Endodermal cell (in vitro differentiated cells): Measurements from ENCODE around the gene PLSCR5. TPM values are rescaled to one million over a fixed set of nuclear protein-coding genes. Genes with fewer than 3 reads are reported as not detected.

Experiments
- DNase-seq: peaks from one replicate; pipeline ENCODE4 v3.0.0-alpha.2; 2017
- H3K27ac ChIP-seq: 2 replicates; pipeline ENCODE4 v1.5.1; 2013; ENCODE audit warnings: mild to moderate bottlenecking, low read depth, low read length, moderate library complexity
- H3K27me3 ChIP-seq: 2 replicates; pipeline ENCODE4 v1.6.1; 2013; ENCODE audit warnings: mild to moderate bottlenecking, low read length, moderate library complexity; ENCODE audit not compliant: insufficient read depth, control insufficient read depth, poor library complexity, severe bottlenecking
- H3K36me3 ChIP-seq: 2 replicates; pipeline ENCODE4 v1.7.0; 2013; ENCODE audit warnings: mild to moderate bottlenecking, low read length, moderate library complexity; ENCODE audit not compliant: control insufficient read depth, insufficient read depth
- H3K4me1 ChIP-seq: one replicate; pipeline ENCODE4 v1.7.0; 2013; ENCODE audit warnings: low read length; ENCODE audit not compliant: control insufficient read depth, insufficient read depth
- H3K4me3 ChIP-seq: 2 replicates; pipeline ENCODE4 v1.5.1; 2013; ENCODE audit warnings: mild to moderate bottlenecking, low read length, moderate library complexity
- H3K9ac ChIP-seq: 2 replicates; pipeline ENCODE4 v1.6.1; 2013; ENCODE audit warnings: mild to moderate bottlenecking, low read length, moderate library complexity; ENCODE audit not compliant: poor library complexity, severe bottlenecking; ENCODE audit errors: extremely low read depth
- H3K9me3 ChIP-seq: 2 replicates; pipeline ENCODE4 v1.6.1; 2013; ENCODE audit warnings: mild to moderate bottlenecking, low read length, moderate library complexity; ENCODE audit not compliant: control insufficient read depth
- H3K27ac Mint-ChIP-seq: 2 replicates; pipeline ENCODE4 v1.8.0; 2020; ENCODE audit warnings: mixed read lengths
- H3K27me3 Mint-ChIP-seq: 2 replicates; pipeline ENCODE4 v1.8.0; 2021; ENCODE audit warnings: mild to moderate bottlenecking, mixed read lengths; ENCODE audit not compliant: insufficient read depth
- H3K36me3 Mint-ChIP-seq: 2 replicates; pipeline ENCODE4 v1.8.0; 2020; ENCODE audit warnings: low read depth, mixed read lengths
- H3K4me1 Mint-ChIP-seq: 2 replicates; pipeline ENCODE4 v1.8.0; 2020; ENCODE audit warnings: mixed read lengths
- H3K4me3 Mint-ChIP-seq: 2 replicates; pipeline ENCODE4 v1.8.0; 2020; ENCODE audit warnings: mild to moderate bottlenecking, moderate library complexity, mixed read lengths
- H3K9me3 Mint-ChIP-seq: 2 replicates; pipeline ENCODE4 v1.8.0; 2020; ENCODE audit warnings: mild to moderate bottlenecking, mixed read lengths
- CTCF ChIP-seq: fragments of 200-600 bp; sonication (generic); conservative IDR thresholded peaks from 2 replicates; pipeline ENCODE4 v1.5.0; 2021; ENCODE audit warnings: antibody characterized with exemption, mild to moderate bottlenecking
- WGBS, 2 experiments: methylation state at CpG; one replicate each; pipeline versions ENCODE4 v1.1.5 to v1.1.7; 2013; ENCODE audit warnings: missing lambda C conversion rate in 2 of 2, mixed read lengths in 1 of 2; ENCODE audit not compliant: insufficient coverage in 1 of 2, insufficient read length in 1 of 2; 5-methylcytosine and 5-hydroxymethylcytosine counted together
- total RNA-seq, 2 donors: library from RNA; stranded (reverse); fragmentation: NEBNext Ultra II Directional in 1 of 2; extraction: Animal tissue kit (Norgen Biotek cat#: 25700) in 1 of 2; gene quantifications; 2 replicates in 1 of 2; 3 replicates in 1 of 2; pipeline ENCODE4 v1.2.1, GENCODE V29; 2021

The PLSCR5 gene
- total RNA-seq, 2 donors from 2014 or later, result not detected

- H3K4me1 Mint-ChIP-seq, result no peaks in the 10 kb centered on the region
- Histone ChIP-seq H3K9ac (no peak overlapping the region), H3K4me3 (no peak overlapping the region), H3K4me1 (no peaks in the 10 kb centered on the region), H3K27me3 (no peaks in the 10 kb centered on the region), H3K27ac (no peak overlapping the region), H3K9me3 (no peaks in the 10 kb centered on the region), H3K36me3 (no peaks in the 10 kb centered on the region)
- no peaks in the 10 kb centered on the region for H3K27me3 Mint-ChIP-seq
- H3K36me3 Mint-ChIP-seq, result no peaks in the 10 kb centered on the region
- no peak overlapping the region for H3K27ac Mint-ChIP-seq
- DNase-seq, result no peak
- WGBS, 2 experiments, result 77 to 88% methylated on average over 2 to 3 of the region's 3 CpGs
- TF ChIP-seq CTCF, result no peak
- no peak overlapping the region for H3K4me3 Mint-ChIP-seq
- H3K9me3 Mint-ChIP-seq, result no peaks in the 10 kb centered on the region
These were observed 6.0 kb upstream of the PLSCR5 start for GRCh38 chr3:146611096-146611495.

GRCh38 chr3:146598535-146598934 is 6.6 kb downstream of the PLSCR5 start:
- no peaks in the 10 kb centered on the region for H3K4me1 Mint-ChIP-seq
- Histone ChIP-seq H3K4me3 (no peak overlapping the region), H3K27ac (no peak overlapping the region), H3K9ac (no peak overlapping the region), H3K4me1 (no peaks in the 10 kb centered on the region), H3K36me3 (no peaks in the 10 kb centered on the region), H3K9me3 (no peaks in the 10 kb centered on the region), H3K27me3 (no peaks in the 10 kb centered on the region)
- no peaks in the 10 kb centered on the region for H3K27me3 Mint-ChIP-seq
- H3K27ac Mint-ChIP-seq, result no peak overlapping the region
- no peaks in the 10 kb centered on the region for H3K36me3 Mint-ChIP-seq
- WGBS, 2 experiments, result 89 to 100% methylated on average over 1 to 3 of the region's 3 CpGs
- TF ChIP-seq CTCF, result no peak
- DNase-seq, result no peak
- no peaks in the 10 kb centered on the region for H3K9me3 Mint-ChIP-seq
- no peak overlapping the region for H3K4me3 Mint-ChIP-seq

- Histone ChIP-seq H3K4me1 (no peaks in the 10 kb centered on the region), H3K27ac (no peak overlapping the region), H3K36me3 (no peaks in the 10 kb centered on the region), H3K9ac (no peak overlapping the region), H3K9me3 (no peaks in the 10 kb centered on the region), H3K4me3 (no peak overlapping the region), H3K27me3 (no peaks in the 10 kb centered on the region)
- peak; percentile 78 for TF ChIP-seq CTCF
- no peaks in the 10 kb centered on the region for H3K9me3 Mint-ChIP-seq
- no peak for DNase-seq
- H3K4me3 Mint-ChIP-seq, result no peak overlapping the region
- WGBS, 2 experiments, result 90 to 93% methylated on average over 4 to 6 of the region's 7 CpGs
- no peaks in the 10 kb centered on the region for H3K27me3 Mint-ChIP-seq
- no peak overlapping the region for H3K27ac Mint-ChIP-seq
- peaks cover 5% of the 10 kb centered on the region for H3K4me1 Mint-ChIP-seq
- no peaks in the 10 kb centered on the region for H3K36me3 Mint-ChIP-seq
These were observed 10.2 kb downstream of the PLSCR5 start for GRCh38 chr3:146594843-146595482.
